IPS-18a (cell line): Measurements from ENCODE around the gene HK1.

Source experiments
- H3K27ac ChIP-seq: one replicate; pipeline ENCODE4 v1.5.1; 2013; ENCODE audit warnings: low read length
- H3K27me3 ChIP-seq: one replicate; pipeline ENCODE4 v1.6.1; 2013; ENCODE audit warnings: mild to moderate bottlenecking, low read length; ENCODE audit not compliant: control insufficient read depth, insufficient read depth
- H3K36me3 ChIP-seq: one replicate; pipeline ENCODE4 v1.6.1; 2013; ENCODE audit warnings: low read depth, low read length; ENCODE audit not compliant: control insufficient read depth
- H3K4me1 ChIP-seq: one replicate; pipeline ENCODE4 v1.6.1; 2013; ENCODE audit warnings: low read depth, low read length; ENCODE audit not compliant: control insufficient read depth
- H3K4me3 ChIP-seq: one replicate; pipeline ENCODE4 v1.5.1; 2013; ENCODE audit warnings: low read length
- H3K9ac ChIP-seq: one replicate; pipeline ENCODE4 v1.6.1; 2013; ENCODE audit warnings: mild to moderate bottlenecking, low read length, moderate library complexity
- H3K9me3 ChIP-seq: one replicate; pipeline ENCODE4 v1.6.1; 2013; ENCODE audit warnings: low read depth, low read length; ENCODE audit not compliant: control insufficient read depth

The HK1 gene

GRCh38 chr10:69278446-69278963, at the start of gene HK1:
Gene HK1, plus strand, starts transcription at chr10:69278496.
- Histone ChIP-seq H3K9ac (no peak within 1 kb of the TSS), H3K9me3 (no peaks in the 10 kb centered on the region), H3K27me3 (no peaks in the 10 kb centered on the region), H3K36me3 (no peaks in the 10 kb centered on the region), H3K4me1 (peaks cover 7% of the 10 kb centered on the region), H3K27ac (no peak within 1 kb of the TSS), H3K4me3 (no peak within 1 kb of the TSS)

GRCh38 chr10:69229616-69229916, 48.7 kb upstream of the HK1 start:
- no peak overlapping the region for H3K4me3 ChIP-seq
- no peaks in the 10 kb centered on the region for H3K9me3 ChIP-seq
- H3K9ac ChIP-seq: no peak overlapping the region
- no peaks in the 10 kb centered on the region for H3K4me1 ChIP-seq
- H3K27ac ChIP-seq: no peak overlapping the region
- H3K27me3 ChIP-seq: no peaks in the 10 kb centered on the region
- H3K36me3 ChIP-seq: no peaks in the 10 kb centered on the region

DNA sequence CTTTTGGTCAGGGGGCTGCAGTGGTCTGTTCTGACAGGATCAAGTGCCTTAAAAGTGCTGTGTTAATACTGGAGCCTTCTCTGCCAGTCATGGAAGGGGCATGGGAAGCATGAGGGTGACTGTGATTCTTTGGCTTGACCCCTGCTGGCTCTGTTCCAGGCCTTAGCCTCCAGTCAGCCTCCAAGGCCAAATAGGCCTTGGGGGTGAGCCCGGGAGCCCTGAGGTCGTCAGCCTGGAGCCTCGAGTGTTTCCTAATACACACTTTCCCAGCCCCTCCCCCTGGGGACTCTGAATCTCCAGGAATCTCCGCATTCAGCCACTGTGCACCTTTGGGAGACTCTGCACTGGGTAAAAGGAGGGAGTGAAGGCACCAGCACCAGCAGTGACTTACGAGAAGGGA, 48.2 kb upstream of the HK1 start:
- no peaks in the 10 kb centered on the region for H3K4me1 ChIP-seq
- H3K4me3 ChIP-seq: no peak overlapping the region
- H3K27me3 ChIP-seq: no peaks in the 10 kb centered on the region
- H3K9me3 ChIP-seq: no peaks in the 10 kb centered on the region
- no peak overlapping the region for H3K9ac ChIP-seq
- H3K27ac ChIP-seq: no peak overlapping the region
- no peaks in the 10 kb centered on the region for H3K36me3 ChIP-seq

DNA sequence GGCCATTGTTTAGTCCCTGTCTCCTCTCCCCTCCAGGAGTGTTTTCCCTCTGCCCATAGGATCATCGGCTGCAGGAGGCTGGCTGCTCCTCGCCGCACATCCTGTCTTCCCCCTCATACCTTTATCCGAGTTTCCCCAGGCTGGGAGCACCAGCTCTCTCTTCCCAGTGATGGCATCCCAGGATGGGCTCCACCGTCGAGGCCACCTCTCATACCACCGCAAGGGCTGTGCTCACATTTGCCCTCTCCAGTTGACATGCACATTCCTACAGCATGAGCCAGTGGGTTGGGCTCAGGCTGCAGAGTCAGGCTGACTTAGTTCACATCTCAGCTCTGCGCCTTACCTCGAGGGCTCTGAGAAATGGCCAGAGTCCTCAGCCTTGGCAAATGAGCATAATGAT, 46.0 kb upstream of the HK1 start:
- no peaks in the 10 kb centered on the region for H3K27me3 ChIP-seq
- H3K36me3 ChIP-seq: no peaks in the 10 kb centered on the region
- no peaks in the 10 kb centered on the region for H3K9me3 ChIP-seq
- no peak overlapping the region for H3K27ac ChIP-seq
- no peak overlapping the region for H3K9ac ChIP-seq
- H3K4me3 ChIP-seq: no peak overlapping the region
- H3K4me1 ChIP-seq: no peaks in the 10 kb centered on the region

DNA sequence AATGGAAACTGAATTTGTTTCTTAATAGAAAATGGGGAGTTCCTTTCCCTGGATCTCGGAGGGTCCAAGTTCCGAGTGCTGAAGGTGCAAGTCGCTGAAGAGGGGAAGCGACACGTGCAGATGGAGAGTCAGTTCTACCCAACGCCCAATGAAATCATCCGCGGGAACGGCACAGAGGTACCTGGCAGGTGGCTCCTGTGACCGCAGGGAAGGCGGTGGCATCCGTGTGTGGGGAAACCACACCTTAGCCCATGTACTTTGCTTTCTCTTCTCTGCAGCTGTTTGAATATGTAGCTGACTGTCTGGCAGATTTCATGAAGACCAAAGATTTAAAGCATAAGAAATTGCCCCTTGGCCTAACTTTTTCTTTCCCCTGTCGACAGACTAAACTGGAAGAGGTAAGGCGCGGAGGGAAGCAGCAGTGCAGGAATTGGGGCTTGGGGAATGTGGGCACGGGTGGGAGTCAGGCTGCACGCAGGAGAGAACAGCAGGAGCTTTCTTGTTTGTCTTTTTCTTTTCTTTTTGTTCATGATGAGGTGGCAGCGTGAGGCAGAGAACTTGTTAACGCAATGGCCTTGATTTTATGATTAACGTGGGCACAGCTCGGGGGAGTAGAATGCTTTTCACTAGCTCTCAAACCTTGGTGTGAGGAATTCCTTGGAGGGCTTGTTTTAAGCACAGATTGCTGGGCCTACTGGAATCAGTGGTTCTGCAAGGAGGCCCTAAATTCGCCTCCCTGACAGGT, 45.4 kb upstream of the HK1 start:
- H3K27me3 ChIP-seq: no peaks in the 10 kb centered on the region
- H3K4me1 ChIP-seq: peaks cover 2% of the 10 kb centered on the region
- H3K4me3 ChIP-seq: no peak overlapping the region
- H3K9me3 ChIP-seq: no peaks in the 10 kb centered on the region
- no peak overlapping the region for H3K27ac ChIP-seq
- H3K9ac ChIP-seq: no peak overlapping the region
- H3K36me3 ChIP-seq: no peaks in the 10 kb centered on the region

- no peak overlapping the region for H3K9ac ChIP-seq
- no peaks in the 10 kb centered on the region for H3K27me3 ChIP-seq
- H3K9me3 ChIP-seq: no peaks in the 10 kb centered on the region
- peaks cover 4% of the 10 kb centered on the region for H3K4me1 ChIP-seq
- H3K27ac ChIP-seq: no peak overlapping the region
- no peak overlapping the region for H3K4me3 ChIP-seq
- H3K36me3 ChIP-seq: no peaks in the 10 kb centered on the region
Observed at GRCh38 chr10:69234447-69234846, 43.8 kb upstream of the HK1 start.

- Histone ChIP-seq H3K4me1 (peaks cover 4% of the 10 kb centered on the region), H3K27me3 (no peaks in the 10 kb centered on the region), H3K9ac (no peak overlapping the region)
Observed at GRCh38 chr10:69237528-69238159, 40.7 kb upstream of the HK1 start.

GRCh38 chr10:69239136-69239535, 39.2 kb upstream of the HK1 start:
- Histone ChIP-seq H3K9ac (no peak overlapping the region), H3K27me3 (no peaks in the 10 kb centered on the region), H3K9me3 (no peaks in the 10 kb centered on the region), H3K4me3 (no peak overlapping the region), H3K36me3 (no peaks in the 10 kb centered on the region), H3K4me1 (peaks cover 4% of the 10 kb centered on the region), H3K27ac (no peak overlapping the region)

More at GRCh38 chr10:69237528-69238159, 40.7 kb upstream of the HK1 start:
- Histone ChIP-seq H3K9me3 (no peaks in the 10 kb centered on the region), H3K27ac (no peak overlapping the region), H3K36me3 (no peaks in the 10 kb centered on the region), H3K4me3 (no peak overlapping the region)

DNA sequence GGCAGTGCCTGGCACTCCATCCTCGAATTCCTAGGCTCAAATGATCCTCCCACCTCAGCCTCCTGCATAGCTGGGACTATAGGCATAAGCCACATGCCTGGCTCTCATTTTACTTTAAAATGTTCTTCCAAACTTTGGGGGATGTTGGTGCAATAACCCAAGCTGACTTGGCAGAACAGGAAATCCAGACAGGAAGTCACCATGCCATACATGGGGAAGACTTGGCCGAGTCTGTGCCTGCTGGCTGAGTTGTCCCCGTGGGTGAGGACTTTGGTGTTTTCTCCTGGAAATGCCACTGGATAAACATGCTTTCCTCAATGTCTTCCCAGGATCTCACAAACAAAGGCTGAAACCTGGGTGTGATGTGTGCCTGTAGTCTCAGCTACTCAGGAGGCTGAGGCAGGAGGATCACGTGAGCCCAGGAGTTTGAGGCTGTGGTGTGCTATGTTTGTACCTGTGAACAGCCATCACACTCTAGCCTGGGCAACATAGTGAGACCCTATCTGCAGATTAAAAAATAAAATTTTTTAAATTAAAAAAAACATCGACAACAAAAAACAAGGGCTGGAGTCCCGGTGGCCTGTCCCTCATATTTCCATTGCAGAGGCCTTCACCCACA, 38.4 kb upstream of the HK1 start:
- Histone ChIP-seq H3K9ac (no peak overlapping the region), H3K4me3 (no peak overlapping the region), H3K27ac (no peak overlapping the region), H3K4me1 (peaks cover 4% of the 10 kb centered on the region), H3K36me3 (no peaks in the 10 kb centered on the region), H3K27me3 (no peaks in the 10 kb centered on the region), H3K9me3 (no peaks in the 10 kb centered on the region)

DNA sequence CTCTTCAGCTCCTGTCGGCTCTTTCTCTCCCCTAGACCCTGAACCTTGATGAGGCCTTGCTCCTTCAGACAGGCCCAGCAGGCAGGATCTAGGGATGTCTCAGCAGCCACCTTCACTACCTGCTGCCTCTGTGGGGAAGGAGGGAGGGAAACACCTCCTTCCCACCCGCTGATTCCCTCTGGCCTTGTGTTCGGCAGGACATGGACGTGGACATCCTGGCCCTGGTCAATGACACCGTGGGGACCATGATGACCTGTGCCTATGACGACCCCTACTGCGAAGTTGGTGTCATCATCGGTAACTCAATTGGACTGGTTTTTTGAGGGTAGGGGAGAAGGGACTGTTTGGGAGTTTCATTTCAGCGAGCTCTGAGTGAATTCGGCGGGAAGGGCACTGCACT, 37.8 kb upstream of the HK1 start:
- Histone ChIP-seq H3K36me3 (no peaks in the 10 kb centered on the region), H3K27me3 (no peaks in the 10 kb centered on the region), H3K9ac (no peak overlapping the region), H3K4me1 (peaks cover 4% of the 10 kb centered on the region), H3K4me3 (no peak overlapping the region), H3K27ac (no peak overlapping the region), H3K9me3 (no peaks in the 10 kb centered on the region)

DNA sequence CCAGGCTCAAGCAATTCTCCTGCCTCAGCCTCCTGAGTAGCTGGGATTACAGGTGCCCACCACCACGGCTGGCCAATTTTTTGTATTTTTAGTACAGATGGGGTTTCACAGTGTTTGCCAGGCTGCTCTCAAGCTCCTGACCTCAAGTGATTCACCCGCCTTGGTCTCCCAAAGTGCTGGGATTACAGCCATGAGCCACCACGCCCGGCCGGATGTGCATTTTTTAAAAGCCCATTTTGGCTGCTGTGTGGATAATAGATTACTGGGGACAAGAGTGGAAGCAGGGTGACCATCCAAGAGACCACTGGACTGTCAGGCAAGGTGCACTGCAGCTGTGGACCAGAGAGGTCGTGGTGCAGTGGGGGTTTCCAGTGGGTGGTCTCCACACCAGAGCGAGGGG, 36.7 kb upstream of the HK1 start:
- H3K27ac ChIP-seq: no peak overlapping the region

More for the DNA sequence above, 36.7 kb upstream of the HK1 start:
- peaks cover 4% of the 10 kb centered on the region for H3K4me1 ChIP-seq
- H3K36me3 ChIP-seq: no peaks in the 10 kb centered on the region
- H3K9ac ChIP-seq: no peak overlapping the region
- no peaks in the 10 kb centered on the region for H3K9me3 ChIP-seq
- H3K4me3 ChIP-seq: no peak overlapping the region
- no peaks in the 10 kb centered on the region for H3K27me3 ChIP-seq
